MG63 (cell line): ENCODE data around the gene EIF2AK2. TPM values are rescaled to one million over a fixed set of nuclear protein-coding genes. Genes with fewer than 3 reads are reported as not detected.

Source experiments
- DNase-seq: peaks from one replicate; pipeline ENCODE4 v3.0.0-alpha.2; 2020
- H3K27me3 ChIP-seq: fragments of 250-450 bp; sonication (Bioruptor Pico); 2 replicates; pipeline ENCODE4 v1.5.1; 2020; ENCODE audit warnings: mild to moderate bottlenecking, moderate library complexity
- H3K36me3 ChIP-seq: fragments of 250-450 bp; sonication (Bioruptor Pico); 2 replicates; pipeline ENCODE4 v1.5.1; 2020; ENCODE audit warnings: mild to moderate bottlenecking, moderate library complexity
- H3K4me3 ChIP-seq: fragments of 250-450 bp; sonication (Bioruptor Pico); 2 replicates; pipeline ENCODE4 v1.5.1; 2020; ENCODE audit warnings: mild to moderate bottlenecking, moderate library complexity
- H3K9me3 ChIP-seq: fragments of 250-450 bp; sonication (Bioruptor Pico); 2 replicates; pipeline ENCODE4 v1.5.1; 2020; ENCODE audit warnings: mild to moderate bottlenecking, moderate library complexity
- total RNA-seq: library from RNA; depleted of rRNA; stranded (reverse); fragments of >200 nt; shearing (Covaris generic); gene quantifications from 2 replicates; pipeline ENCODE4 v1.2.3, GENCODE V29; 2014; ENCODE audit warnings: low replicate concordance; rRNA removed

The EIF2AK2 gene
- total RNA-seq, 1 experiment from 2014 or later = 27.8 TPM

DNA sequence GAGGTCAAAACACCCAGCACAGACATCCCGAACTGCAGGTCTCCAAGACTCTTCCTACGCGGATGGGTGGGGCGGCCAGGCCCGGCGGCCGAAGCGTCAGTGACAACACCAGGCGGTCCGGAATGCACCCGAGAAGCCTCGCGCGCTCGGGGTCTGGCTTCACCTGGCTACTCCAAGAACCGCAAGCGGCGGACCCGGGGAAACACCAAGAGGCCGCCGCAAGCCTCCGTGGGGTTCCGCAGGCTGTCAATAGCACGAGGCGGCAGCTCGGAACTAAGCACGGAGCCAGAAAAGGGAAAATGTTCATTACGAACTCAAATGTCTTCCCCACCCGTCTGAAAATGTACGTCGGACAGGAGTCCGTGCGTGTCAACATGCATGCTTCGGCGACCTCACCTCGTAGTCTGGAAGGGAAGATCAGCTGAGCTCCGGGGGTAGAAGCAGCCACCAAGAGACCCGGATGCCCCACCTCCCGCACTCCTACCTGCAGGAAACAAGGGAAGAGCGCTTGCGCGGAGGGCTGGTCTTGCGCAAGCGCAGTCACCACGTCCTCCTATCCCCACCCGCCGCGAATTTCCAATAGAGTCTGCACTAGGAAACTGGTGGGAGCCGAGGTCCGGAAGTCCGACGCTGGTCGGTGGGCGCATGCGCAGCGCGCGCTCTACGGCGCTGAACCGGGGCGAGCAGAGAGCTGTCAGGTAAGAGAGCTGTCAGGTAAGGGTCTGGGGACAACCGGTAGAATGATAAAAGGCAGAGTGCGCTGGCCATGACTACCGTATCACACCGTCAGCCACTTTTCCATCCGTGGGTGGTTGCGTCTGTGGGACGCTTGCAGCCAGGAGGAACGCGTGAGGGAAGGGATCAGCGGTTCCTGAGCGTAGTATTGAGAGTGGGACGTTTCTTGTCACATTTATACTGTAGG lies 72.6 kb downstream of the EIF2AK2 start, which contains the start of the genes GPATCH11 and HEATR5B:
Gene GPATCH11 (plus strand): TSS at position 646 of the 922 bp plus-strand sequence. CDS start 3,864 bp downstream, outside the sequence.
Gene HEATR5B (minus strand): TSS at position 500 of the 922 bp plus-strand sequence. CDS start 958 bp downstream, outside the sequence.
- Histone ChIP-seq H3K9me3 (no peaks in the 10 kb centered on the region), H3K36me3 (peaks cover 23% of the 10 kb centered on the region), H3K27me3 (no peaks in the 10 kb centered on the region), H3K4me3 (peak within 1 kb of the TSS; percentile 97)
- DNase-seq = peak; percentile 92

DNA sequence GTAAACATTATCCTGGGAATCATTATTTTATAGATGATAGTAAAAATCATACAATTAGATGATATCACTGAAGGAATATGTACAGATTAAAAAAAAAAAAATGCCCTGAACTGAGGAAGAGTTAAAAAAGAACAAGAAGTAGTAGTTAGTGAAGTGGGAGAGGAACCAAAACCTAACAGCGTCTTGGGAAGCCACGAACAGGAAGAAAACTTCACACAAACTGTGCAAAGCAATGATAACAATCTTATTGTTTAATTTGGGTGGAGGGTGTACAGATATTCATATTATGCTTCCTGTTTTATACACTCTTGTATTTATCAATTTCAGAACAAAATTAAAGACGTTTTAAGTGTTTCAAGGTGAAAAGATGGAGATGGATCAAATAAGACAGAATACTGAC lies 76.1 kb downstream of the EIF2AK2 start:
- H3K27me3 ChIP-seq = no peaks in the 10 kb centered on the region
- peaks cover 26% of the 10 kb centered on the region for H3K36me3 ChIP-seq
- H3K9me3 ChIP-seq = no peaks in the 10 kb centered on the region
- no peak for DNase-seq
- H3K4me3 ChIP-seq = no peak overlapping the region

- Histone ChIP-seq H3K27me3 (no peaks in the 10 kb centered on the region), H3K36me3 (peaks cover 26% of the 10 kb centered on the region), H3K4me3 (no peak overlapping the region), H3K9me3 (no peaks in the 10 kb centered on the region)
- DNase-seq = no peak
Measured at GRCh38 chr2:37080266-37080665, 76.5 kb downstream of the EIF2AK2 start.

- Histone ChIP-seq H3K27me3 (no peaks in the 10 kb centered on the region), H3K9me3 (no peaks in the 10 kb centered on the region), H3K36me3 (peaks cover 35% of the 10 kb centered on the region), H3K4me3 (no peak overlapping the region)
- no peak for DNase-seq
Measured at GRCh38 chr2:37070931-37071330, 85.8 kb downstream of the EIF2AK2 start.

- Histone ChIP-seq H3K9me3 (no peaks in the 10 kb centered on the region), H3K36me3 (peaks cover 36% of the 10 kb centered on the region)
Measured at GRCh38 chr2:37068686-37069085, 88.1 kb downstream of the EIF2AK2 start.

DNA sequence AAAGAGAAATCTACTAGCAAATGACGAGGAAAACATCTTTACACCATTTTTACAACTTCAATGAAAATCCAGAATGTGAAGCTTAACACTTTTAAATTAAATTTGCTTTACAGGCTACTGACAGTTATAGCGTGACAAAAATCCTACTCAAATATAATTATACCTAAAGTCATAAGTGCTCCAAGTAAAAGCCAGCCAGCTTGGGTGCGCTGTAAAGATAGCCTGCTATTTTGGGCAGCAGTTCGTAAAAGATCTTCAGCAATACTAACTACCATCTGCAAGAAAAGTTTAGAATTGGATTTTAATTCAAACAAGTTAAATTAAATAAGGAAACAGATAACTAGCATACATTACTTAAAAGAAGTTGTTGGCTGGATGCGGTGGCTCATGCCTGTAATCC lies 95.0 kb downstream of the EIF2AK2 start:
- no peak for DNase-seq
- Histone ChIP-seq H3K36me3 (peaks cover 30% of the 10 kb centered on the region), H3K9me3 (no peaks in the 10 kb centered on the region), H3K4me3 (no peak overlapping the region), H3K27me3 (no peaks in the 10 kb centered on the region)

More at GRCh38 chr2:37068686-37069085, 88.1 kb downstream of the EIF2AK2 start:
- no peak for DNase-seq
- H3K4me3 ChIP-seq = no peak overlapping the region
- no peaks in the 10 kb centered on the region for H3K27me3 ChIP-seq

- H3K4me3 ChIP-seq = no peak overlapping the region
- H3K9me3 ChIP-seq = no peaks in the 10 kb centered on the region
- H3K36me3 ChIP-seq = peaks cover 28% of the 10 kb centered on the region
- DNase-seq = no peak
- H3K27me3 ChIP-seq = no peaks in the 10 kb centered on the region
Measured at GRCh38 chr2:37061013-37061711, 95.6 kb downstream of the EIF2AK2 start.

- H3K9me3 ChIP-seq = no peaks in the 10 kb centered on the region
- H3K4me3 ChIP-seq = no peak overlapping the region
- no peak for DNase-seq
- no peaks in the 10 kb centered on the region for H3K27me3 ChIP-seq
- peaks cover 30% of the 10 kb centered on the region for H3K36me3 ChIP-seq
Measured at GRCh38 chr2:37060446-37060845, 96.3 kb downstream of the EIF2AK2 start.

GRCh38 chr2:37059841-37060240 lies 96.9 kb downstream of the EIF2AK2 start:
- Histone ChIP-seq H3K9me3 (no peaks in the 10 kb centered on the region), H3K4me3 (no peak overlapping the region), H3K27me3 (no peaks in the 10 kb centered on the region), H3K36me3 (peaks cover 31% of the 10 kb centered on the region)
- no peak for DNase-seq

DNA sequence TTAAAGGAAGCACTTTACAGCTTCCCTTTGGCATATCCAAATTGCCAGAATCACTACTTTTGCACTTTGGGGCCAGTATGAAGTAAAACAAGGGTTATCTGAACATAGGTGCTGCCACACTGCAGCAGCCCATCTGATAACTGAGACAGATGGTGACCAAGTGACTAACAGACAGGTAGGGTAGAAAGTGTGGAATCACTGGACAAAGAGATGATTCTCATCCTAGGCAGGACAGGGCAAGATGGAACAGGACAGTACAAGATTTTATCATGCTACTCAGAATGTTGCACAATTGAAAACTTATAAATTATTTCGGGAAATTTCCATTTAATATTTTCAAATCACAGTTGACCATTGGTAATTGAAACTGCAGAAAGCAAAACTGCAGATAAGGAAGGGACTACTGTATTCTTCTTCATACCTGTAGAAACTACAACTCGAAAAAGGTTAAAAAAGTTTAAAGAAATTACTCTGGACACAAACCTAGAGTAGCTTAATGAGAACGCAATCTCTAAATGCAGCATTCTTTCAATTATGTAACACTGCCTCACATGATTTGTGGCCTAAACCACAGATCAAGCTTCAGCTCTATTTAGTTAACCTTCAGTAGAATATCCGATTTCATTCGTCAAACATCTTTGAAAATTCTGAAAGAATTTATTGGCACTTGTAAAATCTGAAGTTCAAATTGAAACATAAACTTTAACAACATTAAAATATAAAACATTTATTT lies 104.0 kb downstream of the EIF2AK2 start:
- Histone ChIP-seq H3K4me3 (no peak overlapping the region), H3K27me3 (no peaks in the 10 kb centered on the region), H3K9me3 (no peaks in the 10 kb centered on the region), H3K36me3 (peaks cover 32% of the 10 kb centered on the region)
- DNase-seq = no peak

Other genes with a start within 250 kb of the EIF2AK2 start
- gene STRN, start 190.4 kb downstream of the EIF2AK2 start, total RNA-seq = 5.9 and 8.1 TPM in 2 replicates
- 2.9 and 3.5 TPM in 2 replicates for gene HEATR5B, start 72.6 kb downstream of the EIF2AK2 start, total RNA-seq
- 6.3 and 9.0 TPM in 2 replicates for gene GPATCH11, start 72.5 kb downstream of the EIF2AK2 start, total RNA-seq
- gene SULT6B1, start 31.7 kb upstream of the EIF2AK2 start, total RNA-seq = not detected in 2 replicates
- gene CEBPZOS, start 39.5 kb upstream of the EIF2AK2 start, total RNA-seq = 9.1 and 13.3 TPM in 2 replicates
- 35.0 and 47.0 TPM in 2 replicates for gene CEBPZ, start 74.6 kb upstream of the EIF2AK2 start, total RNA-seq
- gene NDUFAF7, start 74.7 kb upstream of the EIF2AK2 start, total RNA-seq = 15.8 and 27.8 TPM in 2 replicates
- 27.8 and 52.4 TPM in 2 replicates for gene PRKD3, start 167.9 kb upstream of the EIF2AK2 start, total RNA-seq
- gene QPCT, start 187.7 kb upstream of the EIF2AK2 start, total RNA-seq = 0.59 and 3.4 TPM in 2 replicates